Glutamatergic neuron (in vitro differentiated cells): Measurements from ENCODE around the gene SELENOW. TPM values are rescaled to one million over a fixed set of nuclear protein-coding genes. Genes with fewer than 3 reads are reported as not detected.

Experiments
- DNase-seq: peaks from one replicate; pipeline ENCODE4 v3.0.0; 2022
- H3K27ac Mint-ChIP-seq: one replicate; pipeline ENCODE4 v1.8.0; 2020; ENCODE audit warnings: mild to moderate bottlenecking, mixed read lengths, inconsistent platforms; ENCODE audit not compliant: unreplicated experiment
- H3K27me3 Mint-ChIP-seq: one replicate; pipeline ENCODE4 v1.8.0; 2020; ENCODE audit warnings: mild to moderate bottlenecking, moderate library complexity, mixed read lengths, inconsistent platforms; ENCODE audit not compliant: unreplicated experiment
- H3K36me3 Mint-ChIP-seq: one replicate; pipeline ENCODE4 v1.8.0; 2020; ENCODE audit warnings: mild to moderate bottlenecking, mixed read lengths, inconsistent platforms; ENCODE audit not compliant: unreplicated experiment
- H3K4me1 Mint-ChIP-seq: one replicate; pipeline ENCODE4 v1.8.0; 2020; ENCODE audit warnings: mild to moderate bottlenecking, low read depth, mixed read lengths, inconsistent platforms; ENCODE audit not compliant: unreplicated experiment
- H3K4me3 Mint-ChIP-seq: one replicate; pipeline ENCODE4 v1.8.0; 2020; ENCODE audit warnings: mild to moderate bottlenecking, mixed read lengths, inconsistent platforms; ENCODE audit not compliant: unreplicated experiment
- H3K9me3 Mint-ChIP-seq: one replicate; pipeline ENCODE4 v1.8.0; 2020; ENCODE audit warnings: mild to moderate bottlenecking, moderate library complexity, mixed read lengths, inconsistent platforms; ENCODE audit not compliant: unreplicated experiment
- long read RNA-seq: library from polyadenylated mRNA; unstranded; transcript quantifications from one replicate; pipeline ENCODE4 v2.0.0, GENCODE V29; 2020; ENCODE audit not compliant: unreplicated experiment
- total RNA-seq: library from RNA; stranded (reverse); fragmentation: NEBNext Ultra II Directional; extraction: Animal tissue kit (Norgen Biotek cat#: 25700); gene quantifications from one replicate; pipeline ENCODE4 v1.2.1, GENCODE V29; 2021; ENCODE audit not compliant: unreplicated experiment
- TF ChIP-seq, protein P1 (sequence below): fragments of 200-600 bp; sonication (generic); IDR thresholded peaks from one replicate; pipeline ENCODE4 v1.5.0; 2021; ENCODE audit not compliant: partially characterized antibody, unreplicated experiment

SELENOW gene
- total RNA-seq, result 291 TPM
- long read RNA-seq, transcript SELENOW-212 (6 exons, 888 nt), result major isoform, 216 of 287 reads
- long read RNA-seq, transcript SELENOW-215 (1 exons, 2,503 nt), result minor isoform, 65 of 287 reads
- long read RNA-seq, partial matches to known transcripts, result 0 of 287 reads
- long read RNA-seq, other reads (novel, unspliced or antisense), result 1 of 287 reads

DNA sequence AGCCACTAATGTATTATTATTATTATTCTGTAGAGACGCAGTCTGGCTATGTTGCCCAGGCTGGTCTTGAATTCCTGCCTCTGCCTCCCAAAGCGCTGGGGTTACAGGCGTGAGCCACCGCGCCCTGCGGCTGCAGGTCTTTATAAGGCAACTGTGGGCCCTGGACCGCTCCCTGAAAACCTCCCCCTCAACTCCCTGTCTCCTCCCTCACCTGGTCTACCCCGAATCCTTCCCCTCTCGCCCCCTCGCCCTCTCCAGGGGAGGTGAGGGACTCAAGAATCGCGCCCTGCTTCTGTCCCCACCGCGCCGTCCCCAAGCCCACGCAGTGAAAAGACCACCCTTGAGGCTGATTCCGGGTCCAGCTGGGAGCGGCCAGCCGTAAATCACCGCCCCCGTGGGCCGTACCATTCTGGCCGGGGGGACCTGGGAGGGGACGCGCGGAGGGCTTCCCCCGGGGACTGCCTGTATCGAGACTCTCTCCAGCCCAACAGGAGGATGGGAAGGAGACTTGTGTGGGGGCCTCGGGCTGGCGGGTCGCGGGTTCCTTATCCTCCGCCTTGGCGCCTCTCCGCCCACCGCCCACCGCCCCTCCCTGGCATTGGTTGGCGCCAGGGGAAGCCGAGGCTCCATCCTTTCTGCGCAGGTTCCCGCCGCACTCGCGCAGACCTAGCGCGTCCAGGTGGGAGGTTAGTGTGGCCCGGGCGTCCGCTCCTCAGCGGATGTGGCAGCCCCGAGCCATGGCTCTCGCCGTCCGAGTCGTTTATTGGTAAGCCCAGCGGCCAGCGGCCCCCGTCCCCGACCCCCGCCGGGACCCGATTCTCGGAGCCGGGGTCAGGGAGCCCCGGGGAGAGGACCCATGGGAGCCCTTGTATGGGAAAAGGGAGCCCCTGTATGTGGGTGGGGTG lies at the start of gene SELENOW:
Gene SELENOW, plus strand, starts transcription at position 655 of the 905 bp plus-strand sequence. Its CDS starts 83 bp downstream, at position 738.
- TF ChIP-seq, protein P1, sequence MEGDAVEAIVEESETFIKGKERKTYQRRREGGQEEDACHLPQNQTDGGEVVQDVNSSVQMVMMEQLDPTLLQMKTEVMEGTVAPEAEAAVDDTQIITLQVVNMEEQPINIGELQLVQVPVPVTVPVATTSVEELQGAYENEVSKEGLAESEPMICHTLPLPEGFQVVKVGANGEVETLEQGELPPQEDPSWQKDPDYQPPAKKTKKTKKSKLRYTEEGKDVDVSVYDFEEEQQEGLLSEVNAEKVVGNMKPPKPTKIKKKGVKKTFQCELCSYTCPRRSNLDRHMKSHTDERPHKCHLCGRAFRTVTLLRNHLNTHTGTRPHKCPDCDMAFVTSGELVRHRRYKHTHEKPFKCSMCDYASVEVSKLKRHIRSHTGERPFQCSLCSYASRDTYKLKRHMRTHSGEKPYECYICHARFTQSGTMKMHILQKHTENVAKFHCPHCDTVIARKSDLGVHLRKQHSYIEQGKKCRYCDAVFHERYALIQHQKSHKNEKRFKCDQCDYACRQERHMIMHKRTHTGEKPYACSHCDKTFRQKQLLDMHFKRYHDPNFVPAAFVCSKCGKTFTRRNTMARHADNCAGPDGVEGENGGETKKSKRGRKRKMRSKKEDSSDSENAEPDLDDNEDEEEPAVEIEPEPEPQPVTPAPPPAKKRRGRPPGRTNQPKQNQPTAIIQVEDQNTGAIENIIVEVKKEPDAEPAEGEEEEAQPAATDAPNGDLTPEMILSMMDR, result no peak
- Mint-ChIP-seq H3K27ac (peak within 1 kb of the TSS; percentile 96), H3K4me3 (peak within 1 kb of the TSS; percentile 96), H3K4me1 (peaks cover 10% of the 10 kb centered on the region), H3K36me3 (no peaks in the 10 kb centered on the region), H3K27me3 (peaks cover 5% of the 10 kb centered on the region), H3K9me3 (peaks cover 5% of the 10 kb centered on the region)
- peak; percentile 87 for DNase-seq

DNA sequence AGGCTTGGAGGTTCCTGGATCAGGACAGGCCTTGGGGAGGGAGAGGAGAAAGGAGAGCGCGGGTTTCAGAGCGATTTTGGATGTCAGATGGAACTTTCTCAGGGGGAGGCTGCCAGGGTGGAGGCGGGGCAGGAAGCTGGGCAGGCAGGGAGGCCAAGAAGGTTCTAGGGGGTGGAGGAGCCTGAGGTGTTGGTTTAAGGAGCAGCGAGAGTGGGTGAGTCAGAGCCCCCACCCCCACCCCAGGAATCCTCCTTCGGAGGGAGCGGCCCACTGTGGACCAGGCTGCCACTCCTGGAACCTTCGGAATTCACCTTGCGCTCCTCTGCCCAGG lies 49.1 kb upstream of the SELENOW start:
- peaks cover 10% of the 10 kb centered on the region for H3K27me3 Mint-ChIP-seq
- H3K4me3 Mint-ChIP-seq, result peak overlapping the region; percentile 63
- peaks cover 2% of the 10 kb centered on the region for H3K9me3 Mint-ChIP-seq
- H3K4me1 Mint-ChIP-seq, result no peaks in the 10 kb centered on the region
- H3K36me3 Mint-ChIP-seq, result no peaks in the 10 kb centered on the region
- no peak for DNase-seq
- TF ChIP-seq, protein P1, result no peak
- no peak overlapping the region for H3K27ac Mint-ChIP-seq

DNA sequence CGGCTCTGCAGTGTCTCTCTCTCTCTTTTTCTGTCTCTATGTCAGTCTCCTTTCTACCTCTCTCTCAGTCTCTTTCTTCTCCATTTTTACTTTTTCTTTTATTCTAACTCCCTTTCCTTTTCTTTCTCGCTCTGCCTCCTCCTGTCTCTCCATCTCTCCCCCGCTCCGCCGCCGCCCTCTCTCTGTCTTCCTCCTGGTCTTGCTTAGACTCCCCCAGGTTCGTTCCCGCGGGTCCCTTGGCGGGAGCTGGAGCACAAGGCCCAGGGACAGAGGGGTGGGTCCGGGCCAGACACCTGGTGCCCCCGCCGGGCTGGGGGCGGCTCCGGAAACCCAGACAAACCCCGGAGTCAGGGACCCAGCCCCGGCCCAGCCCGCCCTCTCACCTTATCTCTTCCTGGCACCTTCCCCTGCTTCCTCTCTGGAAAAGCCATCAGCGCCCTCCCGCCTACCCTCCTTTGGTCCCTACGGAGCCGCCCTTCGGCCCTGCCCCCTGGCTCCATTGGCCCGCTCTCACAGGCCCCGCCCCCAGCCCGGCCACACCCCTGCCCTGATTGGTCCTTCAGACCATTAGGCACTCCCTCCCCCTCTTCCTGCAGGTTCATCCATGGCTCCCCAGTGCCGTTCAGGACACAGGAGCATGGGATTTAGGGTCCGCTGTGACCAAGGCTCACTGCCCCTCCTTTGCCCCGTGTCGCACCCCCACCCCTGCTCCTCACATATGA lies 48.5 kb upstream of the SELENOW start:
- TF ChIP-seq, protein P1, result no peak
- no peaks in the 10 kb centered on the region for H3K4me1 Mint-ChIP-seq
- H3K27ac Mint-ChIP-seq, result no peak overlapping the region
- peak; percentile 75 for DNase-seq
- no peaks in the 10 kb centered on the region for H3K36me3 Mint-ChIP-seq
- H3K27me3 Mint-ChIP-seq, result peaks cover 10% of the 10 kb centered on the region
- H3K4me3 Mint-ChIP-seq, result no peak overlapping the region
- H3K9me3 Mint-ChIP-seq, result peaks cover 2% of the 10 kb centered on the region

DNA sequence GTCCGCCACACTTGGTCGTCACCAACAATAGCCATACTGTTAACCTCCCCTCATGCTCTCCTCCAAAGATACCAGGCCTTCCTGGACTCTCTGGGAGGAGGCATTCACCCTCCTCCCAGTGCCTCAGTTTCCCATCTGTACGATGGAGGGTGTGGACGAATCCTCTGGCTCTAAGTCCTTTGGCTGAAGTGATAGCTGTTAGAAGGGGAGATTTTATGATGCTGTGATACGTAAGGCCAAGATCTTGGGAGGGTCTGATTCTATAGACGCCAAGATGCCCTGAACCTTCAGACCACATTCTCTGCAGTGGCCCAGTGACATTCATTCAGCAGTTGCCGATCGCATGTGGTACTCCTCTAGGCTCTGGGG lies 48.0 kb upstream of the SELENOW start:
- Mint-ChIP-seq H3K36me3 (no peaks in the 10 kb centered on the region), H3K27ac (no peak overlapping the region), H3K4me3 (no peak overlapping the region), H3K9me3 (peaks cover 2% of the 10 kb centered on the region), H3K4me1 (no peaks in the 10 kb centered on the region), H3K27me3 (peaks cover 10% of the 10 kb centered on the region)
- TF ChIP-seq, protein P1, result no peak
- DNase-seq, result no peak
